Keratinocyte (primary cell): Measurements from ENCODE around the gene PI3.

Source experiments
- CTCF ChIP-seq, 3 experiments: IDR thresholded peaks in 1 of 3; conservative IDR thresholded peaks in 1 of 3; optimal IDR thresholded peaks in 1 of 3; 2 replicates in 2 of 3; 3 replicates in 1 of 3; pipeline versions ENCODE3 to v1.5.1; 2011; ENCODE audit warnings: low read length in 3 of 3, mild to moderate bottlenecking in 3 of 3, moderate library complexity in 2 of 3, control low read depth in 1 of 3, inconsistent platforms in 1 of 3; ENCODE audit not compliant: insufficient read depth in 2 of 3; ENCODE audit errors: extremely low read depth in 1 of 3
- EZH2 ChIP-seq: IDR thresholded peaks from one replicate; pipeline ENCODE4 v1.6.1; 2012; ENCODE audit warnings: inconsistent platforms, mild to moderate bottlenecking, low read length, moderate library complexity

DNA sequence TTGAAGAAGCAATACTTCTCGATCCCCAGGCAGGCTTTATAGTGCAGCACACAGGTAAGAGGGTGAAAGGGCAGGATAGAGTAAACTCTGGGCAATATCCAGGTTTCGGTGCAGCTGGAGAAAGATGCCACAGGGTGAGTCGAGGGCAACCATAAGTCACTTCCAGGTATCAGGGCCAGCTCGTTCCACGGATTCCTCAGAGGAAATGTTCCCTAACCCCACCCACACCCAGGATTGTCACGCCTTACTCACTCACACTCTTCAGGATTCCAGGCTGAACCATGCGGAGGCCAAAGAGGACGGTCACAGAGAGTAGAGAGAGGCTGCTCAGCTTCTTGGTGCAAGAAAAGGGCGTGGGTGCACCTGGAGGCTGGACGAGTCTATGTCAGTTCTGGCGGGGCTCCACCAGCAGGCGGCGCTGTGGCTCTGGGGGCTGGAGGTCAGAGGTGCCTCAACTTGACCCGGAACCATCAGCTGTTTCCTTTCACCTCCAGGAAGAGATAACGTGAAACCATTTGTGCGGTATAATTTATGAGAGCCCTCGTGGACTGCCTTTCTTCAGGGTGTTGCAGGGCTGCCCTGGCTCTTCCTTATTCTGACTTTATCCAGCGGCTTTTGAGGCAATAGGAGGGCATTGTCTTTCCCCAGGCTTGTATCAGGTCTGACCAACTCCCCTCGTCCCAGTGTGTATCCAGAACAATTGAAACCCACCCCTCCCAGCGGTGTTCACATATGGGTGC is 36.0 kb upstream of the PI3 start:
- peak; percentile 91 to 99 (median 95) for TF ChIP-seq CTCF (optimal IDR thresholded peaks at IDR 0.05 in 1 of 3, IDR thresholded peaks at IDR 0.05 in 1 of 3, conservative IDR thresholded peaks at IDR 0.05 in 1 of 3; ENCODE audit: extremely low read depth in 1 of 3, insufficient read depth in 2 of 3, low read length in 3 of 3)
- no peak for TF ChIP-seq EZH2
